Thyroid gland (tissue), 4 donors: ENCODE results near the gene CDS1. TPM values are rescaled to one million over a fixed set of nuclear protein-coding genes. Genes with fewer than 3 reads are reported as not detected.

Experiments
- DNase-seq, 2 donors: peaks; one replicate each; pipeline ENCODE4 v3.0.0-alpha.2; 2019
- H3K27ac ChIP-seq, 3 donors: fragments of 200-600 bp; sonication (generic); 1 replicate in 2 of 3; 2 replicates in 1 of 3; pipeline ENCODE4 v1.5.1; 2016 to 2019; ENCODE audit warnings: mild to moderate bottlenecking in 1 of 3, moderate library complexity in 1 of 3
- H3K27me3 ChIP-seq: fragments of 200-600 bp; sonication (generic); one replicate; pipeline ENCODE4 v1.5.1; 2019
- H3K36me3 ChIP-seq, 2 donors: fragments of 200-600 bp; sonication (generic); one replicate each; pipeline ENCODE4 v1.5.1; 2016 to 2019
- H3K4me1 ChIP-seq, 2 donors: fragments of 200-600 bp; sonication (generic); one replicate each; pipeline ENCODE4 v1.5.1; 2017 to 2019
- H3K4me3 ChIP-seq, 3 donors: fragments of 200-600 bp; sonication (generic); replicated peaks in 1 of 3; 1 replicate in 2 of 3; 2 replicates in 1 of 3; pipeline ENCODE4 v1.5.1; 2016; ENCODE audit warnings: mild to moderate bottlenecking in 1 of 3
- H3K9me3 ChIP-seq: fragments of 200-600 bp; sonication (generic); one replicate; pipeline ENCODE4 v1.5.1; 2017
- CTCF ChIP-seq, 6 experiments: fragments of 200-600 bp in 3 of 6; fragments of 450-650 bp in 3 of 6; sonication (generic) in 3 of 6; IDR thresholded peaks; one replicate each; pipeline ENCODE4 v1.5.1; 2016 to 2019; ENCODE audit warnings: antibody characterized with exemption in 6 of 6, mild to moderate bottlenecking in 2 of 6, inconsistent platforms in 1 of 6, moderate library complexity in 1 of 6
- POLR2A ChIP-seq, 2 donors: fragments of 450-650 bp; IDR thresholded peaks; one replicate each; pipeline ENCODE4 v1.6.1; 2017; ENCODE audit warnings: antibody characterized with exemption in 2 of 2, mild to moderate bottlenecking in 2 of 2, moderate library complexity in 1 of 2
- WGBS, 2 donors: methylation state at CpG; one replicate each; pipeline ENCODE4 v1.1.5; 2017; 5-methylcytosine and 5-hydroxymethylcytosine counted together
- intact Hi-C: fragments of 100-400 bp; cut with DNase I; formaldehyde crosslinking; loops from one replicate; pipeline ENCODE4 v1.15.1; 2023
- total RNA-seq, 4 donors: library from RNA; depleted of rRNA; stranded (reverse); fragments of >200 nt; gene quantifications; one replicate each; pipeline ENCODE4 v1.2.3, GENCODE V29; 2016

CDS1 gene
- total RNA-seq, 4 donors from 2014 or later, result 37.9 to 55.5 (median 46.2) TPM

- peak; percentile 98 to 99 for DNase-seq
- WGBS, 2 donors, result 2 to 6% methylated on average over 5 to 42 of the region's 56 CpGs
- H3K4me3 ChIP-seq, result peak overlapping the region; percentile 77 to 86 (median 79)
- TF ChIP-seq POLR2A (IDR thresholded peaks at IDR 0.05) (peak in 1 of 2 donors; percentile 95), CTCF (IDR thresholded peaks at IDR 0.05) (peak in 3 of 6 experiments; percentile 8 to 42 (median 28))
- H3K36me3 ChIP-seq, result no peaks in the 10 kb centered on the region
- no peaks in the 10 kb centered on the region for H3K9me3 ChIP-seq
- peak overlapping the region; percentile 76 to 98 (median 97) for H3K27ac ChIP-seq
- intact Hi-C loops, result no loop called here
- no peaks in the 10 kb centered on the region for H3K27me3 ChIP-seq
- H3K4me1 ChIP-seq, result peaks cover 18 to 42% of the 10 kb centered on the region in 2 donors
Observed at GRCh38 chr4:84582302-84582987, 482 bp upstream of the CDS1 start.

- Histone ChIP-seq H3K27ac (peak overlapping the region; percentile 76 to 98 (median 97)), H3K9me3 (no peaks in the 10 kb centered on the region), H3K4me3 (peak overlapping the region; percentile 77 to 86 (median 79)), H3K36me3 (no peaks in the 10 kb centered on the region), H3K4me1 (peaks cover 16 to 39% of the 10 kb centered on the region in 2 donors), H3K27me3 (no peaks in the 10 kb centered on the region)
- intact Hi-C loops, result no loop called here
- no peak for TF ChIP-seq POLR2A (IDR thresholded peaks at IDR 0.05)
- peak in 2 of 6 experiments; percentile 5 to 12 for TF ChIP-seq CTCF (IDR thresholded peaks at IDR 0.05)
- no peak for DNase-seq
- 14 to 17% methylated on average over 16 of the region's 16 CpGs for WGBS, 2 donors
Observed at GRCh38 chr4:84583876-84584380, 1.0 kb downstream of the CDS1 start.

DNA sequence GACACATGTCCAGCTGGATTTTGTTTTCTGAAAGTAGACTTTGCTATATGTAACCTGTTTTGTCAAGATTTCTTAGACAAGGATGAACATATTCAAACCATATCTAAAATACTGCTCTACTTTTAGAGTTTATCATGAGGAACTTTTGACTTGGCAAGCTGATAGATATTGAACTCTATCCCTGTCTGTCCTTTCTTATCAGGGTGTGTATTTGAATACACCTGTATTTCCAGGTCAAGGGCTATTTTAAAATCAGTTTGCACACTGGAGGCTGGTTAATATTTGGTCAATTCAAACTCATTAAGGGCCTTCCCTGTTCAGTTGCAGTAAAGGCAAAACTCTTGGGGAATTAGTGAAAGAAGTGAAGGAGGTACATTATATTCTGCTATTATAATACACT lies 2.3 kb downstream of the CDS1 start:
- no peak for DNase-seq
- intact Hi-C loops, result no loop called here
- Histone ChIP-seq H3K27me3 (no peaks in the 10 kb centered on the region), H3K4me1 (peaks cover 7 to 30% of the 10 kb centered on the region in 2 donors), H3K4me3 (no peak overlapping the region), H3K36me3 (no peaks in the 10 kb centered on the region), H3K9me3 (no peaks in the 10 kb centered on the region), H3K27ac (peak overlapping the region in 1 of 3 donors; percentile 97)
- TF ChIP-seq CTCF (IDR thresholded peaks at IDR 0.05) (no peak), POLR2A (IDR thresholded peaks at IDR 0.05) (no peak)

DNA sequence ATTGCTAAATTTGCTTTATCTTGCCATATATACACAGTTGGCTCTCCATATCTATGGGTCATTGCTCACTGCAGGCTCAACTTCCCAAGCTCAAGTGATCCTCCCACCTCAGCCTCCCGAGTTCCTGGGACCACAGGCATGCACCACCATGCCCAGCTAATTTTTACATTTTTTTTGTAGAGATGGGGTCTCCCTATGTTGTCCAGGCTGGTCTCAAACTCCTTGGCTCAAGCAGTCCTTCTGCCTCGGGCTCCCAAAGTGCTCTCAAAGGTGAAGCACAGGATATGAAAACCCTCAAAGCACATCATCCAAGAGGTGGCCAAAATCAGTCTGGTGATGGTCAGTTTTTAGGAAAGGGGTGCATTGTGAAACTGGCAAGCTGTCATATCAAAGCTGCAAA lies 11.8 kb downstream of the CDS1 start:
- Histone ChIP-seq H3K4me1 (peaks cover 0 to 9% of the 10 kb centered on the region in 2 donors), H3K27me3 (no peaks in the 10 kb centered on the region), H3K36me3 (no peaks in the 10 kb centered on the region), H3K4me3 (no peak overlapping the region), H3K27ac (no peak overlapping the region), H3K9me3 (no peaks in the 10 kb centered on the region)
- no peak for TF ChIP-seq POLR2A (IDR thresholded peaks at IDR 0.05)
- no peak for TF ChIP-seq CTCF (IDR thresholded peaks at IDR 0.05)
- WGBS, 2 donors, result 75 to 81% methylated on average over 2 of the region's 2 CpGs
- DNase-seq, result no peak
- intact Hi-C loops, result no loop called here

DNA sequence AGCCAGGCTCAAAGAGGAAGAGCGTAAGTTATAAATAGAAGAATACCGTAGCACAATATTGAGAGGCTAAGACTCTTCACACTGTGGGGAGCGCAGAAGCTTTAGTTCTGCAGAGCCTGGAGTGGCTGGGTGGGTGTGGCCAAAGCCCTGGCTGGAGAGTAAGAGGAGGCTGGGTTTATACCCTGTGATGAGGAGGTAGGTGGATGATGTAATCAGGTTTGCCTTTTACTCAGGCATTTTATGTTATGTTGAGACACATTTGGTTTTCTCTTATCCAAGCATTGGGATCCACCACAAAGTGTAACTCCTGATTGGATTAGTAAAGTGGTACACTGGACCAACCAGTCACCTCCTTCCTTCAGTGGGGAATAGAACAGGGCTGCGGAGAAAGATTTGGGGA lies 13.9 kb downstream of the CDS1 start:
- peaks cover 0 to 9% of the 10 kb centered on the region in 2 donors for H3K4me1 ChIP-seq
- no peaks in the 10 kb centered on the region for H3K27me3 ChIP-seq
- DNase-seq, result peak; percentile 42 to 53
- 75 to 81% methylated on average over 4 of the region's 4 CpGs for WGBS, 2 donors
- no peak overlapping the region for H3K27ac ChIP-seq
- intact Hi-C loops, result no loop called here
- no peak overlapping the region for H3K4me3 ChIP-seq
- TF ChIP-seq CTCF (IDR thresholded peaks at IDR 0.05) (no peak), POLR2A (IDR thresholded peaks at IDR 0.05) (no peak)
- H3K36me3 ChIP-seq, result no peaks in the 10 kb centered on the region
- no peaks in the 10 kb centered on the region for H3K9me3 ChIP-seq
